GM19238 (cell line): ENCODE measurements around the gene OMA1.

Experiments used
- DNase-seq: peaks from one replicate; pipeline ENCODE4 v3.0.0; 2011; ENCODE audit warnings: low spot score; ENCODE audit not compliant: insufficient read length

The OMA1 gene

DNA sequence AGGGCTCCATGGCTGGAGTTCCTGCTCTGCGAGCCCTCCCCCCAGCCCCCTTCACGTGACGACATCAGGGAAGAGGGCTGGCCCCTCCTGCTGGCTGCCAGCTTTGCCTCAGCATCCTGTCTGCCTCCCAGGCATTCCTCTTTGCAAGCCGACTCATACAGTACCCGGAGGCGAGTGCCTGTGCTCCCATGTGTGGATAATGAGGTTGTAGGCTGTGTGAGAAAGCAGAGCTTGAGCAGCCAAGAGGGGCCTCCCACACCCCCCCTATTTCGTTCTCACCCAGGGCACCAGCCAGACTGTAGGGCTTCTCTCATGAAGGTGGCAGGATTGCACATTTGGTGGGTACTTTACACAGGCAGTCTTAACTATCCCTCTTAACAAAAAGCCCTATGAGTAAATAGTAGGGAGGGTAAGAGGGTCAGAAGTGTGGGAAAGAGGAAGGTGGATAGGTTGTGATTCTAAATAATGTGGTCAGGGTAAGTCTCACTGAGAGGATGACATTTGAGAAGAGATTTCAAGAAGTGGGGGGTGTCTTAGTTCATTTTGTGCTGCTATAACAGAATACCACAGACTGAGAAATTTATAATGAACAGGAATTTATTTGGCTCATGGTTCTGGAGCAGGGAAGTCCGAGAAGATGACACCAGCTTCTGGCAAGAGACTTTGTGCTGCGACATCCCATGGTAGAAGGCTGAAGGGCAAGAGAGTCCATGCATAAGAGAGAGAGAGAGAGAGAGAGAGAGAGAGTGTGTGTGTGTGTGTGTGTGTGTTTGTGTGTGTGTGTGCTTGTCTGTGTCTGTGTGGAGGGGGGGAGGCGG lies 113.5 kb downstream of the OMA1 start:
- no peak for DNase-seq

DNA sequence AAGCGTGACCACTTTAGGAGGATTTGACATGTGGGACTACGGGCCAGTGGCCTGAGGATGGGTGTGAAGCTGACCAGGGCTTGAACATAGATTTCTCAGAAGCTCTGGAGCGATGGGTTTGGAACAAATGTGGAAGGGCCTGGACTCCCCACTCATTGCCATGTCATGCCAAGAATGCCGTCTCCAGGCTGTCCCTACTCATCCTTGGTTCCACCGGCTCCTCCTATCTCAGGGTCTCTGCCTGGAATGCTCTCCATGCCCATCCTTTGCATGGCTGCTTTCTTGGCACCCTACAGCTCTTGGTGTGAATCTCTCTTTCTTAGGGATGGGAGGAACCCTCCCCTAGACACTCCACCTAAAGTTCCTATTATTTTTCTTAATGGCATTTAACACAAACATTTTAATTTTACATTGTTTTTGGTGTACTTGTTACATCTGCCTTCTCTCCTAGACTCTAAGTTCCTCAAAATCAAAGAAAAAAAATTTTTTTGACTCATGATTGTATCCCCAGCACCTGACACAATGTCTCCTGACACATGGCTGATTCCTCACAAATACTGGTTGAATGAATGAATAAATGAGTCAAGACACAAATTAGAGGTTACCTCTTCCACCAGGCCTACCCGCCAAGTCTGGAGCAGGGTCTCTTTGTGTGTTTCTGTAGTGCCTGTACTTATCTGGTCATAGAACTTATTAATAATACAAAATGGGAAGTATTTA lies 114.5 kb downstream of the OMA1 start:
- no peak for DNase-seq
